Activated CD8-positive, alpha-beta memory T cell treated with anti-CD3 and anti-CD28 coated beads, Interleukin-2, amount 50 U/mL, for 48 hours (primary cell): ENCODE measurements around the gene TMUB2.

Experiments used
- DNase-seq: peaks from one replicate; pipeline ENCODE4 v3.0.0-alpha.2; 2020

The TMUB2 gene

DNA sequence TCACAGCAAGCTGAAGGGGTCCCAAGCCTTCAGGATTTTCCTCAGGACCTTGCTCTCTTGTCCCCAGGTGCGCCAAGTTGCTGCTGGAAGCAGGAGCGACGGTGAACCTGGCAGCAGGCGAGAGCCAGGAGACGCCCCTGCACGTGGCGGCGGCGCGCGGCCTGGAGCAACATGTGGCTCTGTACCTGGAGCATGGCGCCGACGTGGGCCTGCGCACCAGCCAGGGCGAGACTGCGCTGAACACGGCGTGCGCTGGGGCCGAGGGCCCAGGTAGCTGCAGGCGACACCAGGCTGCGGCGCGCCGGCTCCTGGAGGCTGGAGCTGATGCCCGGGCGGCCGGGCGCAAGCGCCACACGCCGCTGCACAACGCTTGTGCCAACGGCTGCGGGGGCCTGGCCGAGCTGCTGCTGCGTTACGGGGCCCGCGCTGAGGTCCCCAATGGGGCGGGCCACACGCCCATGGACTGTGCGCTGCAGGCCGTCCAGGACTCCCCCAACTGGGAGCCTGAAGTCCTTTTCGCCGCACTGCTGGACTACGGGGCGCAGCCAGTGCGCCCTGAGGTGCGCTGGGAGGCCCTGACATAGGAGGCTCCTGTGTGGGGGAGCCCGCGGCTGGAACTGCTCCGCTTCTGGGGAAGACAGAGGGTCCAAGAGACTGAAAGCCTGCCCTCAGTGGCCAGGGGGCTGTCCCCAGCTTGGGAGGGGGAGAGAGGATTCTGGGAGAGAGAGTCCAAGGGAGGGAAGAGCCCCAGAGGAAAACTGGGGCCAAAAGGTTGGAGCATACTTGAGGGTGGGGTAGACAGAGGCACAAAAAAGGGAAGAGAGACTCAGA is 9.9 kb upstream of the TMUB2 start:
- DNase-seq = no peak

GRCh38 chr17:44177640-44178039 is 9.1 kb upstream of the TMUB2 start:
- DNase-seq = no peak

DNA sequence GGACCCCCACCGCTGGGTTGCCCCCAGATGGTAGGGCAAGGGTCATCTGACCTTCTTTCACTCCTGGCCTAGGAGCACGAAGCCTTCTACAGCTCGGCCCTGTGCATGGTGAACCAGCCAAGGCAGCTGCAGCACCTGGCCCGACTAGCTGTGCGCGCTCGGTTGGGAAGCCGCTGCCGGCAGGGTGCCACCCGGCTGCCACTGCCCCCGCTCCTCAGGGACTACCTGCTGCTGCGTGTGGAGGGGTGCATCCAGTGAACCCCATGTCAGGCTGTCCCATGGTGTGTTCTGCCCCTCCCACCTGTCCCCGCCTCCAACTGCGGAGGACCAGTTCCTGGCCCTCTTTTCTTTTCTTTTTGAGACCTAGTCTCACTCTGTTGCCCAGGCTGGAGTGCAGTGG is 8.6 kb upstream of the TMUB2 start:
- DNase-seq = no peak

DNA sequence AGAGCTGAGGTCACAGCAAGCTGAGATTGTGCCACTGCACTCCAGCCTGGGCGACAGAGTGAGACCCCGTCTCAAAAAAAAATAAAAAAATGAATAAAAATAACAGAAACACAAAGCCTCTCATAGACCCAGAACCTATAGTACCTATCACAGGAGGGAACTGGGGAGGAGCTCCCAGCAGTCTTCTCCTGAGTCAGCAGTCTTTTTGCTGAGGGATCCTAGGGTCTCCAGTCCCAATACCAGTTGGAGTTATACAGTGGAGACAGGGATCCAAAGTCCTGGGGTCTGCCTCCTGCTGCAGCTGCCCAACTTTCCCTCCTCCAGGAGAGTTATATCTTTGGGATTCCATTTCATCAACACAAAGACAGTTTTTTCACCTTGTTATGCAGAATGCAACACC is 3.7 kb upstream of the TMUB2 start:
- DNase-seq = no peak

DNA sequence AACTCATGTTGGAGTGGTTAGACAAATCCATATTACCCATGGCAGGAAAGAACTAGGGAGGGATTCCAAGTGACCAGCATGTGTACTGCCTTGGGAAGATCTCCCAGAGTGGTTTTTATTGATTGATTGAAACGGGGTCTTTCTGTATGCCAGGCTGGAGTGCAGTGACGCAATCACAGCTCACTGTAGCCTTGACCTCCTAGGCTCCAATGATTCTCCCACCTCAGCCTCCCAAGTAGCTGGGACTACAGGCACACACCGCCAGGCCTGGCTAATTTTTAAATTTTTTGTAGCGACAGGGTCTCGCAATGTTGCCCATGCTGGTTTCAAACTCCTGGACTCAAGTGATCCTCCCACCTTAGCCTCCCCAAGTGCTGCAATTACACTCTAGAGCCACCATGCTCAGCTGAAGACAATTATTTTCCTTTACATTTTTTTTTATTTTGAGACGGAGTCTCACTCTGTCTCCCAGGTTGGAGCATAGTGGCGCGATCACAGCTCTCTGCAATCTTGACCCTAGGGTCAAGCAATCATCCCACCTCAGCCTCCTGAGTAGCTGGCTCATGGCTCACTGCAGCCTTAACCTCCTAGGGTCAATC is 2.5 kb upstream of the TMUB2 start:
- no peak for DNase-seq

DNA sequence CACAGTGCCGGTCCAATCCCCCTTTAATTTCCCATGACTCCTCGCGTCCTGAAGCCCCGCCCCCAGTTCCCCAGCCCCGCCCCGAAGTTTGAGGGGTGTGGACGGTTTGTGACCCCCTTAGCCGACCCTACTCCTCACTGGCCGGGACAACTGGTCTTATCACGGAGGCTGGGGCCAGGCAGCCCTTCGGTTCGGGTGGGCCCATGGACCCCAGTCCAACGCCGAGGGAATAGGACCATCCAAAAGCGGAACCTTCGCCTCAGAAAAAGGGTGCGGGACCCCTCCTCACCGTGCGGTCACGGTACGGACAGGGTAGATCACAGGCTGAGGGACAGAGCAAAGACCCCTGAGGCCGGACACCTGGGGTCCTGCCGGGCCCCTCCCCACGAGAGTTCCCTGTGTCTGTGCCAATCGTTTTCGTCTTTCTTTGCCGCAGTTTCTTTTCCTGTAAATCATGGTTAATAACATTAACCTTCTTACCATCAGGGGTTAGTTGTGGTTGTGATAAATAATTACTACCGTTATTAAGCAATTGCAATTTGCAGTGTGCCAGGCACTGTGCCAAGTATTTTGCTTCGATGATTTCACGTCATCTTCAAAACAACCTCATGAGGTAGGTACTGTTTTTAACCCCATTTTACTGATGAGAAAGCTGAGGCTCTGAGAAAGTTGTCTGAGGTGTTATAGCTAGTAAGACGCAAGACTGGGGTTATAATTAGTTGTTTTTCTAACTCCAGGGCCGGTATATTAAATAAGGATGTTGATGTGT is 543 bp downstream of the TMUB2 start:
- no peak for DNase-seq

GRCh38 chr17:44188576-44189403 is 2.0 kb downstream of the TMUB2 start:
- no peak for DNase-seq

GRCh38 chr17:44190481-44190880 is 3.7 kb downstream of the TMUB2 start:
- no peak for DNase-seq

DNA sequence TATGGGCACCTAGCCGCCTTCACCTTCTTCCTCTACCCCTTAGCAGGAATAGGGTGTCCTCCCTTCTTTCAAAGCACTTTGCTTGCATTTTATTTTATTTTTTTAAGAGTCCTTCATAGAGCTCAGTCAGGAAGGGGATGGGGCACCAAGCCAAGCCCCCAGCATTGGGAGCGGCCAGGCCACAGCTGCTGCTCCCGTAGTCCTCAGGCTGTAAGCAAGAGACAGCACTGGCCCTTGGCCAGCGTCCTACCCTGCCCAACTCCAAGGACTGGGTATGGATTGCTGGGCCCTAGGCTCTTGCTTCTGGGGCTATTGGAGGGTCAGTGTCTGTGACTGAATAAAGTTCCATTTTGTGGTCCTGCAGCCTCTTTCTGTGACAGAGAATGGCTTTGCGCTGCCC is 4.6 kb downstream of the TMUB2 start:
- DNase-seq = no peak

GRCh38 chr17:44191941-44192496 is 5.2 kb downstream of the TMUB2 start:
- no peak for DNase-seq

DNA sequence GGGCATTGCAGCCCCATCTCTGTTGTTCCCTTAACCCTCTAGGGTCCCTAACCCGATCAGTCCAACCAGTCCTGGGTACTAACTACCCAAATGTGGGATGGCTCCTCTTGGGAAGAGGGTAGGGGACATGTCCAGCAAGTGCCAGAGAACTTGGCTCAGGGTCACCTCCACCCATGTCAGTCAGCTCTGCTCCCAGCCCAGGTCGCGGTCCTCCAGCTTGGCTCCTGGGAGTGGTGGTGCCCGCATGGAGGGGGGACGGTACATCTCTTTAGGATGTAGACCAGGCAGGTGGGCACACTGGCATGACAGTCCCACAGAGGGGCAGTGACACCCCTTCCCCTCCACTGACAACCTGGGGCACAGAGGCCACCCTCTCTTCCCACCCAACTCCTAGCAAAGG is 6.0 kb downstream of the TMUB2 start:
- DNase-seq = no peak

GRCh38 chr17:44193326-44194084 is 6.7 kb downstream of the TMUB2 start:
- DNase-seq = no peak

DNA sequence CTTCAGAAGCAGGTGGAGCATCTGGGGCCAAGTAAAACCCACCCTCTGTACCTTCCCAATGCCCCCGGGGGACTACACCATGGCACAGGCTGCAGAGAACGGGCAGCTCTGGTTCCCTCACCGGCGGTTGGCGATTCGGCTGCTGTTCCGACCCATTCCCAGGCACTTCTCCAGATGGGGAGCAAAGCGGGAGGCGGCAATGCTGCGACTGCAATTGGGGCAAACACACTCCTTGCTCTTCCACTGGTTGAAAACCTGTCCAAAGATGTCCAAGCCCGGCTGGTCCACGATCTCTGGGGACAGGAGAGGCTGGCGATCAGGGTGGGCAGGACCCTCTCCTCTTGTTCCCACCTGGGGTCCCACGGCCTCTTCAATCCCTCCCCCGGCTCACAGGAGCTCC is 10.3 kb downstream of the TMUB2 start:
- DNase-seq = no peak

DNA sequence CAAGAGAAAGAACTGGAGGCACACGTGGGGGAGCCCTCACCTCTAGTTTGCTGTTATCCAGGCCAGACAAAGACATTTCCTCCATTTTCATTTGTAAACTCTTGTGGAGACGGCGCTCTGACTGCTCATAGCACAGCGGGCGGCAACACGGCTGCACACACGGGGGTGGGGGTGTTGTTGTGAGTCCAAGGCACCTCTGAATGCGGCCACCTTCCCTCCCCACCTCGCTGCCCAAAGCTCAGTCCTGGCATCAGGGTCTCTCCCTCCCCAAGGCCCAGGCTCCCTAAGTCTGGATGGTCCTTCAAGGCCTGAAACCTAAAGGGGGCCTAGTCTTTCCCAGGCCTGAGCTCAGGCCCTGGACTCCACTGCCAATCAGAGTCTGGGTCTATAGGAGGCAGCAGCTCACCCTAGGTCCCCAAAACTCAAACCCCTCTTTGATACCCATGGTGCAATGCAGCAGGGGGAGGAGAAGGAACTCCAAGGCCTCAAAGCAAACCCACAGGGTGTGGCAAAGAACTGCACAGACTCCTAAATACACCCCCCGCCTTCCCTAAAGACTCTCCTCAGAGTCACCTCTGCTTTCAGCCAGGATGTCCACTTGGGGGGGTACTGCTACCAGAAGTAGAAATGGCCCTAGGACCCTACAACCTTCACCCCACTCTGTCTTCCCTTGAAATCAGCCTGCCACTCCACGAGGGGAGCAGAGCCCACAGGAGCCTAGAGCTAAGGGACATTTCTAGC is 11.4 kb downstream of the TMUB2 start:
- no peak for DNase-seq

DNA sequence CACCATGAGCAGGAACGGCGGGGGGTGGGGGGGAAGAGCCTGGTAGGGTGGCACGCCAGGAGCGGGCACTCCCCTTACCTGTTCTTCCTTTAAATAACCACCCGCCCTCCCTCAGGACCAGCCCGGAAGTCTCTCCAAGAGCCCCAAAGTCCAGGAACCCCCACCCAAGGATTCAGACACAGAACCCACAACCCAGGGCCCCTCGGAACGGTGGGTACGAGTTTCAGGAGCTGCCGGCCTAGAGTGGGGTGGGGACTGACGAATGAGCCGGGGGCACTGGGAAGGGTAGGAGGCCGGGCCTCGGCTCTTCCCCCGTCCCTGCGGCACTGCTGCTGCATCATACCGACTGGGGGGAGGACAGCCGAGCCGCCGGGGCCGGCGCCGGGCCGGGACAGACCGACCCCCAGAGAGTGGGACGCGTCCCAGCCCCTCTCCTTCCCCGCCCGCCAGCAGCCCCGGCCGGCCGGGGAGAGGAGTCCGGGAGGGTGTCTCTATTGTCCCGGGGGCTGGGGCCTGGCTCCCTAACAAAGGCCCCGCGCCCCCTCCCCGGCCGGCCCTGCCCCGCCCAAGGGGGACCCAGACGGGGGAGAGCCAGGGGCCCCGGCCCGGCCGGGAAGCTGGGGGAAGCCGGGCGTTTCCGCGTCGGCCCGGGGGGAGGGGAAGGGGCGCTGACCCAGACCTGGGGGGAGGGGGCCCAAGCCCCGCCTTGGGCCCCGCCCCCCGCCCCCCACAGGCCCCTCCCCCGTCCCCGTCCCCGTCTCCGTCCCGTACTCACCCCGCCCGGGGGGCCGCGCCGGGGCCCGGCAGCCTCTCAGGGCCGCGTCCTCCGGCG is 12.2 kb downstream of the TMUB2 start:
- peak; percentile 75 for DNase-seq

- DNase-seq = peak; percentile 99
Measured at GRCh38 chr17:44199553-44200477, 13.0 kb downstream of the TMUB2 start, which contains the start of gene ATXN7L3. TSS of gene ATXN7L3 (minus strand) at chr17:44199884. CDS start at chr17:44198070, 1,814 bp downstream.

DNA sequence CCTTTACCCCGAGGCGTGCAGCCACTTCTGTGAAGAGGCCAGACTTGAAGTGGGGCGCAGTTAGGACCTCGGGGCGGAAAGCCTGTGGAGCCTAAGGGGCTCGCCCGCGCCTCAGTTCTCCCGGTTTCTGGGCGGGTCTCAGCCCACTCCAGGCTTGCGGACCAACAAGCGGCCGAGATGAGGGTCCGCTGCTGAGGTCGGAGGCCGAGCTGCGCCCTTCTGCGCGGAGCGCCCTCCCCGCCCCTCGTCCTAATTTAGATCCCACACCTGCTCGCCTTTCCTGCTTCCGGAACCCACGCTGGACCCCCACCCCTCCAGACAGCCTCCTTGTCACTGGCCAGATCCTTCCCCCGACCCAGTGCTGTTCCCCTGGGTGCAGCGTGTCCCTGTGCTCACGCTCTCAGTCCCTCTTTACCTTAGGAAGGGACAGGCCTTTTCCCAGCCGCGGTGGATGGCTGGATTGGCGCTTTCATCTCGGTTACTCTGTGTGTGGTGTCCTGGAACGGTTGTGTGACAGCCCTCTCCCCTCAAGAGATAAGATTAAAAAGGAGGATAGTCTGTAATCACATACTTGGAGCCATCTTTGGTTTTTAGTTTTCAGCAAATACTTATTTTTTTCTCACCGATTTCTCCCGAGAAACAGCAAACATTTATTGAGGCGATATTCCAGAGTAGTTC is 13.8 kb downstream of the TMUB2 start:
- no peak for DNase-seq

- no peak for DNase-seq
Measured at GRCh38 chr17:44202756-44203155, 16.0 kb downstream of the TMUB2 start.
